ENCODE data around the gene FAM20C. TPM values are rescaled to one million over a fixed set of nuclear protein-coding genes. Genes with fewer than 3 reads are reported as not detected.

Gene FAM20C
- total RNA-seq (2014; rRNA removed; shearing (Covaris generic)) = 143 and 300 TPM in 2 replicates

- DNase-seq (ENCODE audit: low read depth) = peak; percentile 89
Observed at GRCh38 chr7:191981-192649, at the start of gene FAM20C. Gene FAM20C (plus strand): TSS chr7:192571. CDS start chr7:193200, 629 bp downstream.

DNA sequence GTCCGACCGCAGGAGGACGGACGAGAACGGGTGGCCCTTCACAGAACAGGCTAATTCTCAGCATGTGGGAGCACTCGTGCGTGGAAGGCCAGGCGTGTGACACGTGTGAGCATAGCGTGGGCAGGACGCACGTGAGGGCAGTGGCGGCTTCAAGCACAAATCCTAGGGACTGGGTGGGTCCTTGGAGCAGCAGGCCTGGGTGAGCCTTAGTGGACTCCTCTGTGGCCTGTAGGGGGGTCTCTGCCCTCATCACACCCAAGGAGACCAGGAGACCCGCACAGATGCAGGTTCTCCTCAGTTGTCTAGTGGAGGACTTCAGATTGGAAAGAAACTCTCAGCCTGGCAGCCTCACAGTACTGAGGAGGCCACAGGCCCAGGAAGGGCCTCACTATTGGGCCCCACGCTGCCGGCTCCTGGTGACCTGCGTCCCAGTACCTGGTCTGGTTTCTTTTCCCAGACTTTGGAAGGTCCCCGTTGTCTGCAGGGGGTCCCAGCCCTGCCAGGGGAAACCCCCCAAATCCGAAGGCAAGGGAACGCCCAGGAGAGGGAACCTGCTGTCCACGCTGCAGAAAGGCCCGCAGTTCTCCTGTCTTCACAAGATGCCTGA lies 49.1 kb upstream of the FAM20C start:
- DNase-seq (ENCODE audit: low read depth) = no peak

DNA sequence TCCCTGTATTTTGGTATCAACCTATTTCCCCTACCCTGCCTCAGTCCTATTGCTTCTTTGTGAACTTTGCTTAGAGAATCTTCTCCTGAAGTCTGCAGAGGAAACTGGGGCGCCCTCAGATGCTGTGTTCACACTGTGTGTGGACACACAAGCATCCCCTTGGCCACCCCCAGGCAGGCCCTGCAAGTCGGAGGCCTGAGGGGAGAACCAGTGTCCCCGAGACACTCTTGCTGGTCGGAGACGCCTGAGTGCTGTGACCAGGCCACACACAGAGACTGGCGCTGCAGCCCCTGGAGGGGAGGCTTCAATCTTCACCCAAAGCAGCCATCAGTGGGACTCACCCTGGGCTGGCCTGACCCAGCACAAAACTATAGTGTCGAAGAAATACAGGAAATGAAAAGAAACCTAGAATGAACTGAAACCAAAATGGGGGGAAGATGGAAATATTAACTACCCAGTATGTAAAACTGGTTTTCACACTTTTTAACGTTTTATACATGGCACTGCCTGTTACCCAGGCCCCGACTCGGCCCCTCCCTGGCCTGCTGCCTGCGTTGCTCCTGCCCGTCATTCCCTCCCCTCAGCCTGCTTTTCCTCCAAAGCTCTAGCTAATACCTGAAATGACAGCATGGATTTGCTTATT lies 48.4 kb upstream of the FAM20C start:
- no peak for DNase-seq (ENCODE audit: low read depth)

- no peak for DNase-seq (ENCODE audit: low read depth)
Observed at GRCh38 chr7:144454-144826, 47.9 kb upstream of the FAM20C start.

DNA sequence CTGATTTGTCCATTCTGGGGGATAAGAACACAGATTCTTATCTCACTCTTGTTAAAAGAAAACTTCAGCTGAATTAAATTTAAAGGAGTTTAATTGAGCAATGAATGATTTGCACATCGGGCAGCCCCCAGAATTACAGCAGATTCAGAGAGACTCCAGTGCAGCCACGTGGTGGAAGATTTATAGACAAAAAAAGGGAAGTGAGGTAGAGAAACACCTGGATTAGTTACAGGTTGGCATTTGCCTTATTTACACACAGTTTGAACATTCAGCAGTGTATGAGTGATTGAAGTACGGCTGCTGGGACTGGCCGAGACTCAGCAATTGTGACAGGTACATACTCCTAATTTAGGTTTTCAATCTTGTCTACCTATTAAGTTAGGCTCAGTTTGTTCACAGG lies 46.5 kb upstream of the FAM20C start:
- no peak for DNase-seq (ENCODE audit: low read depth)

GRCh38 chr7:148543-148931 lies 43.8 kb upstream of the FAM20C start:
- DNase-seq (ENCODE audit: low read depth) = no peak

DNA sequence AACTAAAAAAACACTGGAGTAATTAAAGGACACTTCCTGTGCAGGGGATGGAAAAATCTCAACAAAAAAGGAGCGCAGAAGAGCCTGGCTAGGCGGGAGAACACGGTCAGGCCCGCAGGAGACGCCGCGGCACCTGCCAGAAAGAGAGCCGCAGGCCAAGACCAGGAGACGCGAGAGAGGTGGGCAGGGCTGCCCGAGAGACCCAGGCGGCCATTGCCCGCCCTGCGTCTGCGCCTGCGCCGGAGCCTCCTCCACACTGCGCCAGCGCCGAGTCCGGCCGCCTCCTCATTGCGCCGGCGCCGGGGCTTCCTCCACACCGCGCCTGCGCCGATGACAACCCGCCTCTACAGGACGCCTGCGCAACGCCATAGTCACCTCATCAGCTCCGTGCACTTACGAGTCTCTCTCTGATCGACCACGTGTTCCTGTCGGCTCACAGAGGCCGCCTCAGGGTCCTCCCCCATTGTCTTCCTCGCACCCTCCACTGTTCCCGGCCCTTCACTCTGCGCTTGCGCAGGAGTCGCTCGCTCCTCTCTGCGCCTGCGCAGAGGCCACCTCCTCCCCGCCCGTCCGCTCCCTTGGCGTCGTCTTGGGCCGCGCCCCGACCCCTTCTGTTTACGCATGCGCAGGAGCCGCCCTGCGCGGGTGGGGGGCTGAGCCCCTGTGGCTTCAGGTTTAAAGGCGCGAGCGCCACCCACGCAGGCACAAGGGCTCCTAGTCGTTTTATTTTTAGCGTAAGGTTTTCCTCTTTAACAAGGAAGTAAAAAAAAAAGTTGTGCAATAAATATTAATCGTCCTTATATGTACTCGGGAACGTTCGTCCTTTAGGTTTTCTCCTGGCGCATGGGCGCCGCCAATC lies 43.2 kb upstream of the FAM20C start:
- DNase-seq (ENCODE audit: low read depth) = peak; percentile 99

GRCh38 chr7:149791-150636 lies 42.4 kb upstream of the FAM20C start:
- DNase-seq (ENCODE audit: low read depth) = no peak

DNA sequence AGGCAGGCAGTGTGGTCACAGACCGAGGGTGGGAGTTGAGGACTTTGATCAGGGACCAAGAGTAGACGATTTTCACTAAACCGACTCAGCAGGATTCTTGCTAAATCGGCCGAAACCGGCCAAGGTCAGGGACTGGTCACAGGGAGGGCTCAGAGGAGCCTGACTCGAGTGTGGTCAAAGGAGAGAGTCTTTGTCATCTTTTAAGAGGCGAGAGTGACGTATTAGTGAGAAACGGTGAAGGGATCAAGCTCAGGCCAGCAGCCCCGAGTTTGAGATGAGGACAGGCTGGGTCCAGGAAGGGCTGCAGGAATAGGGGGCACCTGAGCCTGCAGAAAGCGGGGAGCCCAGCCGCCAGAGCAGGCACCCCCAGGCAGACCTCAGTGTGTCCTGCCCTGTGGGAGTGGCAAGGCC lies 41.6 kb upstream of the FAM20C start:
- peak; percentile 13 for DNase-seq (ENCODE audit: low read depth)

DNA sequence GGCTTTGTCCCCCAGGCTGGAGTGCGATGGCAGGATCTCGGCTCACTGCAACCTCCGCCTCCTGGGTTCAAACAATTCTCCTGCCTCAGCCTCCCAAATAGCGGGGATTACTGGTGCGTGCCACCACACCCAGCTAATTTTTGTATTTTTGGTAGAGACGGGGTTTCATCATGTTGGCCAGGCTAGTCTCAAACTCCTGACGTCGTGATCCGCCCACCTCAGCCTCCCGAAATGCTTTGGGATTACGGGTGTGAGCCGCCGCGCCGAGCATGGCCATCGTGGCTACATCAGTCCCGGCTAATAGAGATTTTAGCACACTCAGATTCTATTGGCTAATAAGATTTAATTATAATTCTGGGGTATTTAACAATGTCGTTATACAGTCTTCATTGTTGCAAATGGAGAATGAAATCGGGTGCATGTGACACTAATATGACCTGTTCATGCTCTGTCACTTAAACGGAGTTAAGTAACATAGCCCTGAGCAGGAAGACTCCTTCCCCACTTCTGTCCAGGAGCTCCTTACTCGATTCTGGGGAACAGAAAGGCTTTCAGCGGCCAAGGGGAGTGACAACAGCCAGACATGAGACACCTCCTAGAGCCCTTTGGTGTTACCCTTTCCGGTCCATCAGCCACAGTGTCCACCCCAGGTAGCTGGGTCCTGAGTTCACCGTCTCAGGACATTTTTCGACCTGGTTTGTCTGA lies 40.9 kb upstream of the FAM20C start:
- DNase-seq (ENCODE audit: low read depth) = no peak

DNA sequence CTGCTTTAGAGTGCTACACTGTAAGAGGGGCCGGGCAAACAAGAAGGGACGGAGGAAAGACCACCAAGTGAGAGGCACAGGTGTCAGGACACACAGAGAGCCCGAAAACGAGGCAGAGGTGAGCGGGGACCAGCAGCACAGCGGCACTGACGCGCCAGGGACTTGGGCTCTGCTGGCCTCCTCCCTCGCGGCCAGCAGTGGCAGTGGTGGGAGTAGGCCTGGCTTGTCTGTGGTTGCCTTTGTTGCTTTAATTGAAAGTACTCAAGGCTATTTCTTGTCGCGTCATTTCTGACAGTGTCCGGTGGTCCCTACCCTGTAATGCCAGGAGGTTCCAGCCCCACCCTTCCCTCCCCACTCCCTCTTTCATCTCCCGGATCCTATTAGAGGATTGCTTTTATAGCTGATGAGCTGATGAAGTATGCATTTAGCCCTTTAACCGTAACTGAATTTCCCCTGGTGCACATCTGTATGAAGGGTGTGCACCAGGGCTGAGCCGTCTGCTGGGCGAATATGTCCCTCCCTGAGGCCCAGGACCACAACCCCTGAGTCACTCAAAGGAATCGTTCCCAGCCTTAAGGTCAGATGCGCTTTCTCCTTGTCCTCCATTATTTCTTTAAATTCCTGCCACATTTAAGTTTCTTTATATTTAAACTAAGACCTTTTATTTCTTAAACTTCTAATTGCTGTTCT lies 39.5 kb upstream of the FAM20C start:
- DNase-seq (ENCODE audit: low read depth) = no peak

DNA sequence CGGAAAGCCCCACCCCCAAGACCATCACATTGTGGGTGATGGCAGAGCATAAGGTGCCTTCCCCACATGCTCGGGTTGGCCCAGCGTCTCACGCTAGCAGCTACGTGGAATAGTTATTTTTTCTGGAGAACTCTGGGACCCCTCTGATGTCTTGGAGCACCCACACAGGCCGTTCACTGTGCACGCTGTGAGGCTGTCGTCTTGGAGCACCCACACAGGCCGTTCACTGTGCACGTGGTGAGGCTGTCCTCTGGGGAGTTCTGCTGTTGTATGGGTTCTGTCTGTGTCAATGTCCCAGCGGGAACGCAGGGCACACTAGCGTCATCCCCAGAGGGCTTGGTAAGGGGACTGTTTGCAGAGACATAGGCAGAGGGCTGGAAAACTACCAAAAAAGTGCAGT lies 38.8 kb upstream of the FAM20C start:
- no peak for DNase-seq (ENCODE audit: low read depth)

- DNase-seq (ENCODE audit: low read depth) = no peak
Observed at GRCh38 chr7:154096-154799, 38.1 kb upstream of the FAM20C start.

DNA sequence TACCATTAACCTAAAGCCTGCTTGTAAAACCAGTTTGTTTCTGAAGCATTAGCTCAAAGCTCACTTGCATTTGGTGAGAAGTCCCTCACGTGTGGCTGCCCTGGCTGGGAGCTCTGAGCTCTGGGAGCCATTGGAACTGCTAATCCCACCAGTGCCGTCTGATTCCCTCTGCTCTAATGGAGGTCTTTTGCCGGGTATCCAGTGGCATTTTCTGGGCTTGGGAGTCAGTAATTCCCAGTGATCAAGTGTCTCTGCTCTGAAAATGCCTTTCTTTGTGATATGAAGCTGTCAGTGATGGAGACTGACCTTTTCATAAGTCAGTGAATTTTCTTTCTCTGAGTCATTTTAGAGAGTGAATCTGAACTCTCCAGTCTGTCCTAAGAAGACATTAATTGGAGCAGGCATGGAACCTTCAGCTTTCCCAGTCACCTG lies 36.9 kb upstream of the FAM20C start:
- peak; percentile 50 for DNase-seq (ENCODE audit: low read depth)

- no peak for DNase-seq (ENCODE audit: low read depth)
Observed at GRCh38 chr7:156111-157007, 36.0 kb upstream of the FAM20C start.

- no peak for DNase-seq (ENCODE audit: low read depth)
Observed at GRCh38 chr7:157008-157310, 35.4 kb upstream of the FAM20C start.

DNA sequence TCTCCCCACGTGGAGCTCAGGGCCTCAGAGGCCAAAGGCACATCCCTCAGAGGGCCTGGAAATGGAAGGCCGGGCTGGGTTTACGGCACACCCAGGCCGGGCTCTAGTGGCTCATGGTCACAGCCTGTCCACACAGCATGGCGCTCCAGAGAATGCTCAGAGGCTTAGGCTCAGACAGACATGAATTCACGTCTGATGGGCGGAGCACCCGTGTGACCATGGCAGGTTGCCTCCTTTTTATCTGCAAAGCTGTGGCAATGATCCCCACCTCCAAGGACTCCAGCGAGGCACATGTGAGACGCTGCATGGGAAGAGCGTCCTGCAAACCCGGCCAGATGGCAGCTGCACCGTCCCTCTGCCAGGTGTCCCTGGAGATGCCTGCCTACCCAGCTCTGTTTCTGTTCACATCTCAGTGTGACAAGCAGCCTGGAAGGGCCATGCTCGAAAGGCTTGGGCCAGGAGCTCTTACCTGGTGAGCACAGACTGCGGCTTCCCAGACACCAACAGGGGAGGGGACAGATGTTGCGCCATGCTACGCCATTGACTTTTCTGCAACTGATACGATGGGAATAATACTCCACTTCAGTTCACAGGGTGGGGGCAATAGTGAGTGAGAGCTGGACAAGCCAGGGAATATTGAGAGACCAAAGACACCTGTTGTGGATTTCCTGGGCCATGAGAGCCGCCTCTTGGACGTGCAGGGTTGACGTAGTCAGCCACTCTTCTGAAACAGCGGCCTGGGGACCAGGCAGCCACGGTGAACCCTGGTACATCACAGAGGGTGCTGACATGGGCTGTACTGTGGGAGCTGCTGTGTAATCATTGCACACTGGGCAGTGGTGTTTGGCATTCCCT lies 34.4 kb upstream of the FAM20C start:
- DNase-seq (ENCODE audit: low read depth) = no peak

DNA sequence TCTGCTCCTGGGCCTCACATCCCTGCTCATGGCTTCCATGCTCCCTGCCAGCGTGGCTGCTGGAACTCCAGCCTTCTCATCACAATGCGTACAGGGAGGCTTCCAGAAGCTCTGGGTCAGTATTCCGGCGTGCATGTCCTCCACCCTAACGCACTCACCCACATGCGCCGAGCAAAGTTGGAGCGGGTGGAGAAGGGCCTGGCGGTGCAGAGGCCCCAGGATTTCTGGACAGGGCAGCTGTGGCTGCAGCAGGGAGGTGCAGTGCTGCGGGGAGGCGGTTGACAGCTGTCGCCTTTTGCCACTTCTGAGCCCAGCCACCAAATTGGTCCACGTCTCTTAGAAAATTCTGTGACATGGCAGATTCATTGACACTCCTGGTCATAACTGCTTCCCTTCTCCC lies 33.6 kb upstream of the FAM20C start:
- no peak for DNase-seq (ENCODE audit: low read depth)
